HEK293T (cell line): ENCODE results near the gene GATA3.

Experiments
- CTCF ChIA-PET: fragments of 350-600 bp; formaldehyde crosslinking; extraction: SDS; loops from one replicate; lab custom pipeline; 2021; ENCODE audit warnings: antibody characterized with exemption, inconsistent platforms; lab: Yijun Ruan, JAX
- POLR2A ChIA-PET: fragments of 350-600 bp; formaldehyde crosslinking; extraction: SDS; loops from one replicate; lab custom pipeline; 2020; ENCODE audit warnings: antibody characterized with exemption, inconsistent platforms; lab: Yijun Ruan, JAX
- DNase-seq: peaks from one replicate; pipeline ENCODE4 v3.0.0; 2012; ENCODE audit warnings: mixed read lengths; ENCODE audit errors: extremely low spot score
- ARNT ChIP-seq: fragments of 450-650 bp; IDR thresholded peaks from 2 replicates; pipeline ENCODE4 v1.6.1; 2017; ENCODE audit warnings: mild to moderate bottlenecking
- BHLHE40 ChIP-seq: fragments of 450-650 bp; IDR thresholded peaks from 2 replicates; pipeline ENCODE4 v1.6.1; 2016; ENCODE audit warnings: mild to moderate bottlenecking, moderate library complexity, borderline replicate concordance
- CTBP1 ChIP-seq: fragments of 450-650 bp; IDR thresholded peaks from 2 replicates; pipeline ENCODE4 v1.6.1; 2016; ENCODE audit warnings: borderline replicate concordance
- ELF4 ChIP-seq: fragments of 450-650 bp; IDR thresholded peaks from 2 replicates; pipeline ENCODE4 v1.6.1; 2017; ENCODE audit warnings: antibody characterized with exemption
- FOXA1 ChIP-seq: fragments of 450-650 bp; IDR thresholded peaks from 2 replicates; pipeline ENCODE4 v1.6.1; 2016; ENCODE audit warnings: mild to moderate bottlenecking
- FOXK2 ChIP-seq: fragments of 450-650 bp; IDR thresholded peaks from 2 replicates; pipeline ENCODE4 v1.6.1; 2016; ENCODE audit warnings: mild to moderate bottlenecking
- FOXM1 ChIP-seq: fragments of 450-650 bp; IDR thresholded peaks from 2 replicates; pipeline ENCODE4 v1.6.1; 2017; ENCODE audit warnings: mild to moderate bottlenecking, borderline replicate concordance
- HDGF ChIP-seq: fragments of 450-650 bp; IDR thresholded peaks from 2 replicates; pipeline ENCODE4 v1.6.1; 2017; ENCODE audit warnings: antibody characterized with exemption, borderline replicate concordance
- L3MBTL2 ChIP-seq: fragments of 450-650 bp; conservative IDR thresholded peaks from 2 replicates; pipeline ENCODE4 v1.6.1; 2016; ENCODE audit warnings: mild to moderate bottlenecking
- LEF1 ChIP-seq: fragments of 450-650 bp; IDR thresholded peaks from 2 replicates; pipeline ENCODE4 v1.6.1; 2017; ENCODE audit warnings: mild to moderate bottlenecking, borderline replicate concordance
- NFRKB ChIP-seq: fragments of 450-650 bp; IDR thresholded peaks from 2 replicates; pipeline ENCODE4 v1.6.1; 2016; ENCODE audit warnings: mild to moderate bottlenecking, moderate library complexity
- SP1 ChIP-seq: fragments of 450-650 bp; IDR thresholded peaks from 2 replicates; pipeline ENCODE4 v1.6.1; 2017
- SUZ12 ChIP-seq: fragments of 450-650 bp; IDR thresholded peaks from 2 replicates; pipeline ENCODE4 v1.6.1; 2016; ENCODE audit warnings: mild to moderate bottlenecking
- TARDBP ChIP-seq: fragments of 450-650 bp; IDR thresholded peaks from 2 replicates; pipeline ENCODE4 v1.6.1; 2016
- ZNF384 ChIP-seq: fragments of 450-650 bp; IDR thresholded peaks from 2 replicates; pipeline ENCODE4 v1.6.1; 2016
- TF ChIP-seq, protein P1 (sequence below): fragments of 450-650 bp; IDR thresholded peaks from 2 replicates; pipeline ENCODE4 v1.6.1; 2016

GATA3 gene

GRCh38 chr10:8053446-8054243, 843 bp upstream of the GATA3 start:
- POLR2A ChIA-PET, result no interaction called here
- TF ChIP-seq L3MBTL2 (peak; percentile 88), CTBP1 (no peak), FOXM1 (no peak)
- CTCF ChIA-PET, result interaction anchor here (0.7 kb wide), 1 partner anchor 390 kb away, joined by 3 read pairs; no protein-coding TSS in a partner anchor
- DNase-seq, result peak; percentile 94

- CTCF ChIA-PET, result interaction anchor here (0.7 kb wide), 1 partner anchor 390 kb away, joined by 3 read pairs; no protein-coding TSS in a partner anchor
- TF ChIP-seq SUZ12, result no peak
- no peak for TF ChIP-seq BHLHE40
- POLR2A ChIA-PET, result no interaction called here
- peak; percentile 46 for DNase-seq
Measured at GRCh38 chr10:8054244-8054493, 319 bp upstream of the GATA3 start.

GRCh38 chr10:8055420-8056349, 1.2 kb downstream of the GATA3 start:
- no peak for DNase-seq
- no peak for TF ChIP-seq FOXA1
- ChIA-PET POLR2A (no interaction called here), CTCF (no interaction called here)

DNA sequence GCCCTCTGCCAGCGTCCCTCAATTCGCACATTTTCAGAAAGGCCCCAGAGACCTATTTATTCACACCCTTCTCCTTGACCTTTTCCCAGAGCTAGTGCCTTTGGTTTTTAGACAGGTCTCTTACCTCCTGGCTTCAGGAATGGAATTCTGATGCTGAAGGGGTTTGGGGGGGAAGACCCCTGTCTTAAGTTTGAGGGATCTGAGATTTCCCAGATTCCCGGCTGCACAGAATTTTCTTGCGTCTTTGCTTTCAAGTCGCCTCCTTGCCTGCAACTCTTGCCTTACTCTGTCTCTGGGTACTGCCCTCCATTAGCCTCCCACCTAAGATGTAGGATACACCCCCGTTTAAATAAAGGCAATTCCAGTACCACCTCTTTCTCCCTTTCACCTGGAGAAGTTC, 1.9 kb downstream of the GATA3 start:
- no peak for DNase-seq
- ChIA-PET POLR2A (no interaction called here), CTCF (no interaction called here)
- TF ChIP-seq BHLHE40 (no peak), L3MBTL2 (no peak), FOXK2 (no peak), SUZ12 (no peak), ZNF384 (no peak), HDGF (no peak), SP1 (no peak)

GRCh38 chr10:8056871-8057331, 2.4 kb downstream of the GATA3 start:
- DNase-seq, result no peak
- CTCF ChIA-PET, result no interaction called here
- TF ChIP-seq SUZ12, result no peak
- no peak for TF ChIP-seq BHLHE40
- no peak for TF ChIP-seq ELF4
- TF ChIP-seq CTBP1, result no peak
- no peak for TF ChIP-seq FOXA1
- TF ChIP-seq LEF1, result no peak
- no peak for TF ChIP-seq ZNF384
- TF ChIP-seq HDGF, result no peak
- no peak for TF ChIP-seq FOXK2
- TF ChIP-seq SP1, result no peak
- no peak for TF ChIP-seq ARNT
- TF ChIP-seq TARDBP, result no peak
- TF ChIP-seq, protein P1, sequence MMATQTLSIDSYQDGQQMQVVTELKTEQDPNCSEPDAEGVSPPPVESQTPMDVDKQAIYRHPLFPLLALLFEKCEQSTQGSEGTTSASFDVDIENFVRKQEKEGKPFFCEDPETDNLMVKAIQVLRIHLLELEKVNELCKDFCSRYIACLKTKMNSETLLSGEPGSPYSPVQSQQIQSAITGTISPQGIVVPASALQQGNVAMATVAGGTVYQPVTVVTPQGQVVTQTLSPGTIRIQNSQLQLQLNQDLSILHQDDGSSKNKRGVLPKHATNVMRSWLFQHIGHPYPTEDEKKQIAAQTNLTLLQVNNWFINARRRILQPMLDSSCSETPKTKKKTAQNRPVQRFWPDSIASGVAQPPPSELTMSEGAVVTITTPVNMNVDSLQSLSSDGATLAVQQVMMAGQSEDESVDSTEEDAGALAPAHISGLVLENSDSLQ, result no peak
- no peak for TF ChIP-seq NFRKB
- TF ChIP-seq L3MBTL2, result no peak
- POLR2A ChIA-PET, result no interaction called here

GRCh38 chr10:8057636-8058273, 3.3 kb downstream of the GATA3 start:
- ChIA-PET CTCF (no interaction called here), POLR2A (no interaction called here)
- no peak for TF ChIP-seq TARDBP
- no peak for TF ChIP-seq SP1
- TF ChIP-seq FOXM1, result no peak
- no peak for TF ChIP-seq ARNT
- TF ChIP-seq ZNF384, result no peak
- TF ChIP-seq, protein P1, result peak; percentile 56; the same call in 1 of the 2 replicates
- TF ChIP-seq CTBP1, result no peak
- TF ChIP-seq LEF1, result no peak
- no peak for DNase-seq
